Measurements from ENCODE around the gene POM121L2. TPM values are rescaled to one million over a fixed set of nuclear protein-coding genes. Genes with fewer than 3 reads are reported as not detected.

POM121L2 gene
- total and polyA plus RNA-seq, 5 experiments from 2014 or later = not detected

GRCh38 chr6:27290065-27290849, 21.8 kb downstream of the POM121L2 start:
- no peak for ATAC-seq
- H3K27ac Mint-ChIP-seq = peak overlapping the region in 3 of 10 donors; percentile 20 to 85 (median 69)
- H3K36me3 Mint-ChIP-seq = peaks cover 21 to 77% (median 34%) of the 10 kb centered on the region in 3 donors
- H3K4me1 Mint-ChIP-seq = peaks cover 0 to 6% (median 4%) of the 10 kb centered on the region in 4 donors
- peaks cover 68 to 97% (median 88%) of the 10 kb centered on the region in 5 donors for H3K27me3 Mint-ChIP-seq
- no peak for DNase-seq
- POLR2A ChIA-PET = no interaction called here
- H3K9me3 Mint-ChIP-seq = peaks cover 8 to 85% (median 54%) of the 10 kb centered on the region in 9 donors
- H3K4me3 Mint-ChIP-seq = peak overlapping the region in 4 of 10 donors; percentile 12 to 45 (median 26)

DNA sequence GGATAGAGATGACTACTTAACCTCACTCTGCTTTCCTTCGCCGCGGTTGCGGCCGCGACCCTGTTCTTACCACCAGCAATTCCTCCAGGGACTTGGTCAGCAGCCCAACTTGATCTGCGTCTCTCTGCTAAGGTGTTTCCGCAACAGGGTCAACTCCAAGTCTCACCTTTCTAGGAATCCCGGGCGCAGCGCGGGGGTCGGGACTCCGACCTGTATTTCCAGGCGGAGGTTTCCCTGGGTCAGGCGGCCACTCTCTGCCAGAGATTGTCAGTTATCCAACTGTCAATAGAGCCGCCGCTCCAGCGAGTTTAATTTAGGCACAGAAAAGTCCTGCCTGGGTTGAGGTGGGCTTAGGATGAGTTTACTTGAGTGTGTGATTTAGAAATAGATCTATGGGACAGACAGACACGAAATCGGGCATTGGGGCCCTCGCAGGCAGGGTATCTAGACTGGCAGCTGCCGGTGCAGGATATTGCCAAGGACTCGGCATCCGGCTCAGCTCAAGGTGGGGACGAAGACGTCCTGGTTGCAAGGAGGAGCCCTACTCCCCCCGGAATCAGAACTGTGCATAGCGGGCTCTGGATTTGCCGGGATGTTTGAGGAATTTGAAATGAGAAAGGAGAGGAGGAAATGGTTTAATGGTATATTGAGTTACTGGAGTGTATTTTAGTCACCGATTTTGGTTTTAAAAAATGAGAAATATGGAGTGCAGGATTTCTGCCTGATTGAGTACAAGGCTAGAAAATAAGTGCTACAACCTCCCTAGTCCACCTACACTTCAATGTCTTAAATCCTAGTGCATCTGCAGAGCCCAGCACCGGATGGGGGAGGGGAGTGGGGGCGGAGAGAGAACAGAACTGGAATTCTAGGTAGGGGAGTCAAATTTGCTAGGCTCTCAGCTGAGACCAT, 23.7 kb downstream of the POM121L2 start:
- Mint-ChIP-seq H3K9me3 (peaks cover 8 to 85% (median 59%) of the 10 kb centered on the region in 9 donors), H3K27ac (peak overlapping the region in 2 of 10 donors; percentile 36 to 63), H3K27me3 (peaks cover 60 to 97% (median 91%) of the 10 kb centered on the region in 5 donors), H3K36me3 (peaks cover 25 to 78% (median 47%) of the 10 kb centered on the region in 3 donors), H3K4me3 (peak overlapping the region in 2 of 10 donors; percentile 20 to 47), H3K4me1 (peaks cover 0 to 6% (median 4%) of the 10 kb centered on the region in 4 donors)
- ATAC-seq (no peak), DNase-seq (no peak)
- POLR2A ChIA-PET = interaction anchor here (0.8 kb wide), 1 partner anchor 44 kb away, joined by 3 read pairs; no protein-coding TSS in a partner anchor

GRCh38 chr6:27287751-27288135, 24.3 kb downstream of the POM121L2 start:
- H3K36me3 Mint-ChIP-seq = peaks cover 25 to 80% (median 47%) of the 10 kb centered on the region in 3 donors
- POLR2A ChIA-PET = no interaction called here
- ATAC-seq (no peak), DNase-seq (no peak)
- peak overlapping the region in 1 of 10 donors; percentile 8 for H3K4me3 Mint-ChIP-seq
- peaks cover 8 to 87% (median 65%) of the 10 kb centered on the region in 9 donors for H3K9me3 Mint-ChIP-seq
- H3K27me3 Mint-ChIP-seq = peaks cover 60 to 99% (median 93%) of the 10 kb centered on the region in 5 donors
- peaks cover 0 to 8% (median 4%) of the 10 kb centered on the region in 4 donors for H3K4me1 Mint-ChIP-seq
- peak overlapping the region in 1 of 10 donors; percentile 36 for H3K27ac Mint-ChIP-seq

DNA sequence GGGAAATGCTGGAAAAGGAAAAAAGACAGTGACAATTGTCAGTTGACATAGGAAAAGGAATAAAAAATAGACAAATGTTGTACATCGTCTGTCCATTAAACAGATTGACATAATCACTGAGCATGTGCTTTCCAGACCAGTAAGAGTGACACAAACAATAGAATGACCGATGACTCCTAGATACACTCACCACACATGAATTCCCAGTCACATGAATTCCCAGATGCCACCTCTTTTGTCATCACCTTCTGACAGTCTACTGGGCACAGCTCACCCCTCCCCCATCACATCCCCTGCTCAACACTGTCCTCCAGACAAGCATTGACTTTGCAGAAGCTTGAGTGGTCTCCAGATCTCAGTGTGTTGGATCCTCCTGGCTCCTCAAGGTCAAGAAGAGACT, 25.9 kb downstream of the POM121L2 start:
- peaks cover 60 to 100% (median 92%) of the 10 kb centered on the region in 5 donors for H3K27me3 Mint-ChIP-seq

DNA sequence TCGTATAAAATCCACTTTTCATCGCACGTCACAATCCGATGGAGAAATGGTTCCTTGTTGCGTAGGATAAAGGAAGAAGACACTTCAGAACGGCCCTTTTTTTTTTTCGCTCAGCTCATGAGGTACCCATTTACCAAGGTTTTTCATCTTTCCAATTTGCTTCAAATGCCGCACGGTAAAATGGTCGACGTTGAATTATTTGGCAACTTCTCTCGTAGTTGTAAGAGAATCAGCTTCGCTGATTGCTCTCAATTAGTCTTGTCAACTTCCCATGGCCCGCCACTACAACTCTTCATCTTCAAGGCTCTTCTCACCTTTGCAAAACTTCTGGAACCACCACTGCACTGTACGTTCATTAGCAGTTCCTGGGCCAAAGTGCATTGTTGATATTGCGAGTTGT, 28.8 kb downstream of the POM121L2 start:
- Mint-ChIP-seq H3K27me3 (peaks cover 48 to 100% (median 89%) of the 10 kb centered on the region in 5 donors), H3K4me3 (peak overlapping the region in 6 of 10 donors; percentile 19 to 78 (median 36)), H3K36me3 (peaks cover 8 to 70% (median 40%) of the 10 kb centered on the region in 3 donors), H3K4me1 (peaks cover 0 to 13% (median 3%) of the 10 kb centered on the region in 4 donors), H3K9me3 (peaks cover 0 to 79% (median 49%) of the 10 kb centered on the region in 9 donors), H3K27ac (peak overlapping the region in 6 of 10 donors; percentile 7 to 92 (median 62))
- DNase-seq (no peak), ATAC-seq (no peak)
- POLR2A ChIA-PET = interaction anchor here (0.6 kb wide), 2 partner anchors 11 to 237 kb away, joined by 3 to 4 read pairs; no protein-coding TSS in a partner anchor

More for the DNA sequence above, 25.9 kb downstream of the POM121L2 start:
- Mint-ChIP-seq H3K27ac (no peak overlapping the region), H3K9me3 (peaks cover 0 to 86% (median 63%) of the 10 kb centered on the region in 9 donors), H3K36me3 (peaks cover 21 to 78% (median 39%) of the 10 kb centered on the region in 3 donors), H3K4me3 (no peak overlapping the region), H3K4me1 (peaks cover 0 to 8% (median 4%) of the 10 kb centered on the region in 4 donors)
- POLR2A ChIA-PET = no interaction called here
- DNase-seq = no peak
- ATAC-seq = no peak

- H3K4me3 Mint-ChIP-seq = no peak overlapping the region
- peaks cover 51 to 100% (median 89%) of the 10 kb centered on the region in 5 donors for H3K27me3 Mint-ChIP-seq
- ATAC-seq (no peak), DNase-seq (no peak)
- no peak overlapping the region for H3K27ac Mint-ChIP-seq
- peaks cover 0 to 6% (median 2%) of the 10 kb centered on the region in 4 donors for H3K4me1 Mint-ChIP-seq
- H3K9me3 Mint-ChIP-seq = peaks cover 0 to 82% (median 55%) of the 10 kb centered on the region in 9 donors
- POLR2A ChIA-PET = no interaction called here
- peaks cover 6 to 70% (median 40%) of the 10 kb centered on the region in 3 donors for H3K36me3 Mint-ChIP-seq
Observed at GRCh38 chr6:27281569-27281968, 30.5 kb downstream of the POM121L2 start.

DNA sequence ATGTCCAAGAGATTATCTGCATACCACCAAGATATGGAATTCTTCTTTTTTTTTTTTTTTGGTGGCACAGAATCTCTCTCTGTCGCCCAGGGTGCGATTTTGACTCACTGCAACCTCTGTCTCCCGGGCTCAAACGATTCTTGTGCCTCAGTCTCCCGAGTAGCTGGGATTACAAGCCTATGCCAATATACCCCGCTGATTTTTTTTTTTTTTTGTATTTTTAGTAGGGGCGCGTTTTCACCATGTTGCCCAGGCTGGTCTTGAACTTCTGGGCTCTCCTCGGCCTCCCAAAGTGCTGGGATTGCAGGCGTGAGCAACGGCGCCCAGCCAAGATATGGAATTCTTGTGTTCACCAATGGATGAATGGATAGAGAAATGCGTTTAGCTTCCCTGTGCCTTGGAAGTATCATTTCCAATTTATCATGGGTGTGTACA, 31.0 kb downstream of the POM121L2 start:
- peaks cover 4 to 69% (median 35%) of the 10 kb centered on the region in 3 donors for H3K36me3 Mint-ChIP-seq
- H3K27ac Mint-ChIP-seq = no peak overlapping the region
- H3K4me1 Mint-ChIP-seq = peaks cover 0 to 6% (median 2%) of the 10 kb centered on the region in 4 donors
- ATAC-seq = no peak
- no peak for DNase-seq
- POLR2A ChIA-PET = no interaction called here
- H3K4me3 Mint-ChIP-seq = no peak overlapping the region
- H3K9me3 Mint-ChIP-seq = peaks cover 0 to 80% (median 54%) of the 10 kb centered on the region in 9 donors
- H3K27me3 Mint-ChIP-seq = peaks cover 51 to 100% (median 87%) of the 10 kb centered on the region in 5 donors

DNA sequence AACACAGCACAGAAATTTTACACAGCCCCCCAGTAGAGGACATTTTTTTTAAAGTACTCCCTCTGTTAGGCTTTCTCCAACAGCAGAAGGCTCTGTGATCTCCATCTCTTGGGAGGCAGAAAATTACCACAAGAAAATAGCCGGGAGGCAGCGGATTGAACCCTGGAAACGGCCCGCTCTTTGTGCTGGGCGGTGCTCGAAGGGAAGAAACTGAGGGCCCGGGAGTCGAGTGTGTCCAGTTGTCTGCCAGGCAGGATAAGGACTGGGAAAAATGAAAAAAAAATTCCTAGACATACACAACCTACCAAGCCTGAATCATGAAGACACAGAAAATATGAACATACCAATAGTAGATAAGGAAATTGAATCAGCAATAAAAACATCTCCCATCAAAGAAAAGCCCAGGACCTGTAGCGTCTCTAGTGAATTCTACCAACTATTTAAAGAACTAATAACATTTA, 31.5 kb downstream of the POM121L2 start:
- Mint-ChIP-seq H3K27ac (peak overlapping the region in 2 of 10 donors; percentile 48 to 85), H3K4me1 (peaks cover 0 to 6% (median 2%) of the 10 kb centered on the region in 4 donors), H3K36me3 (peaks cover 6 to 66% (median 34%) of the 10 kb centered on the region in 3 donors), H3K9me3 (peaks cover 0 to 80% (median 54%) of the 10 kb centered on the region in 9 donors), H3K4me3 (peak overlapping the region in 2 of 10 donors; percentile 6 to 59), H3K27me3 (peaks cover 52 to 100% (median 87%) of the 10 kb centered on the region in 5 donors)
- DNase-seq (no peak), ATAC-seq (no peak)
- POLR2A ChIA-PET = interaction anchor here (1.1 kb wide), 1 partner anchor 18 kb away, joined by 3 read pairs; no protein-coding TSS in a partner anchor

- DNase-seq = no peak
- no peak for ATAC-seq
- Mint-ChIP-seq H3K4me3 (peak overlapping the region in 4 of 10 donors; percentile 6 to 59 (median 35)), H3K27ac (peak overlapping the region in 2 of 10 donors; percentile 78 to 85), H3K9me3 (peaks cover 0 to 76% (median 49%) of the 10 kb centered on the region in 9 donors), H3K27me3 (peaks cover 48 to 100% (median 86%) of the 10 kb centered on the region in 5 donors), H3K36me3 (peaks cover 6 to 62% (median 30%) of the 10 kb centered on the region in 3 donors), H3K4me1 (peaks cover 0 to 6% (median 2%) of the 10 kb centered on the region in 4 donors)
- POLR2A ChIA-PET = interaction anchor here (1.1 kb wide), 1 partner anchor 17 kb away, joined by 3 read pairs; no protein-coding TSS in a partner anchor
Observed at GRCh38 chr6:27280064-27280539, 32.0 kb downstream of the POM121L2 start.

- peaks cover 0 to 74% (median 44%) of the 10 kb centered on the region in 9 donors for H3K9me3 Mint-ChIP-seq
- ATAC-seq = no peak
- peaks cover 3 to 57% (median 27%) of the 10 kb centered on the region in 3 donors for H3K36me3 Mint-ChIP-seq
- H3K4me3 Mint-ChIP-seq = peak overlapping the region in 4 of 10 donors; percentile 5 to 59 (median 41)
- DNase-seq = no peak
- H3K27ac Mint-ChIP-seq = peak overlapping the region in 2 of 10 donors; percentile 71 to 78
- peaks cover 46 to 100% (median 86%) of the 10 kb centered on the region in 5 donors for H3K27me3 Mint-ChIP-seq
- POLR2A ChIA-PET = interaction anchor here (0.7 to 1.1 kb wide), 2 partner anchors 17 to 161 kb away, joined by 3 read pairs; no protein-coding TSS in a partner anchor
- H3K4me1 Mint-ChIP-seq = peaks cover 0 to 6% (median 2%) of the 10 kb centered on the region in 4 donors
Observed at GRCh38 chr6:27279513-27280063, 32.5 kb downstream of the POM121L2 start.

Measured in naive thymus-derived CD8-positive, alpha-beta T cell (primary cell).